ENCODE results near the gene ADCY3.

- no peak for TF ChIP-seq EZH2 (IDR thresholded peaks at IDR 0.05; ENCODE audit: insufficient read depth, poor library complexity, severe bottlenecking)
- TF ChIP-seq EZH2phosphoT487 (IDR thresholded peaks at IDR 0.05; ENCODE audit: insufficient read depth, low read depth): no peak
These were observed 101.3 kb downstream of the ADCY3 start for GRCh38 chr2:24818721-24819167.

Data from GM23248 (cell line).